Measurements from ENCODE around the gene MLLT3.

Gene MLLT3

DNA sequence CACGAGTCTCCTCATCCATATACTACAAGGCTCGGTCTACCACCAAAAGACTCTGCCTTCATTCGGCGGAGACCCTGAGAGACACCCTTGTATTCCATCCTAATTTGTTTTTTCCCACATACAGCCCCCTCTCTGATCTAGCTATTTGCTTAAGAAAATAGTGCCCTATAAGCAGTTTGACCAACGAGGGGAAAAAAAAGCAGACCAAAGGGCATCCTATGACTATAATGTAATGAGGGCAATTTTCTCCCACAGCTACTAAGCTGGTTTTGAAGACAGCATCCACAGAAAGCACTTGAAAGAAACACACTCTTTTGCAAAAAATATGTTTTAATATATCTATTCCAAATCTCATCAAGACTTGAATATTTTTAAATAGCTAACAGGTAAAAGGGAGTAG, 147.8 kb downstream of the MLLT3 start:
- DNase-seq (ENCODE audit: low read depth) = no peak

DNA sequence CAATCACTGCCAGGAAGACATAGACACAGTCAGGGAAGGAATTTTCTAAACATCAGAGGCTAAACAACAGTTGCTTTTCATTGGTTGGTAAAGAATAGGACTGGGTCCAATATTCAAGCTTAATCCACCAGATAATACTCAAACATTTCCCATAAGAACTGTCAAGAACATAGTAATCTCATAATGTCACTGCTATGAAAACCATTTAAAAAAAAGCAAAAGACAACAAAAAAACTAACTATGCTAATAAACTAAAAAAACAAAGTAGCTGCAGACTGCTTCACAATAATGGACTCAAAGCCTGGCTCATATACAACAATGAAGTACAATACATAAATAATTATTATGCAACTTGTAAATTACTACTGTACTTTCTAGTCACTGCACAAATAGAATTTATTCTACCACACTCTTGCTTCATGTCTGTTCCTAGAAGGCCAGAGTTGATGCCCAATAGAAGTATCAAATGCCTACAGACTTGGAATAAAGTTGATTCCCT, 148.7 kb downstream of the MLLT3 start:
- DNase-seq (ENCODE audit: low read depth) = no peak

DNA sequence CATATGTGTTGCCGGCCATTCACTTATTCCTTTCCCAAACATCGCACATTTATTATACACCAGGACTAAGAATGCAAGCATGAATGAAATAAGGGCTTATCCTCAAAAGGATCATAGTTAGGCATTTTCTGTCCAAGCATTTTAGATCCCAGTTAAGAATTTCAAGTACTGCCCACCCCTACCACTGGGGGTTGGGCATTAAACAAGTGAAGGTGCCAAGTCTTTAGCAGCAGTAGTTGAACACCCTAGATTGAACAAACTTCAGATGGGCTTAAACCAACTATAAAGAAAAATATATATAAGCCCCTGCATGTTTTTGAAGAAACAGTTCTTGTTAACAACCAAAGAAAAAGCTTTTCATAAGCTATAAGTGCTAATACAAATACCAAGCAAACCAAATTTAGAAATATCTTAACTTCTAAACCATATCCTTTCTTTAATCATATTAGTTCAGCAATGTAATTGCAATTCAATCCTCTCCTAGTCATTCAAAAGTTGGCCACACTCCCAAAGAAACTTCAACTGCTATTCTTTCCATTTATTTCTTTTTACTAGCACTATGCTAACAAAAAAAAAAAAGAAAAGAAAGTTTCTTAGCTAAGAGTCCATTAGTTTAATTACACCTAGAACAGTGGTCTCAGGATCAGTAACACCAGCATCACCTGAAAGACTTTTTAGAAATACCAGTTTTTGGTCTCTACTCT, 149.8 kb downstream of the MLLT3 start:
- DNase-seq (ENCODE audit: low read depth) = no peak

DNA sequence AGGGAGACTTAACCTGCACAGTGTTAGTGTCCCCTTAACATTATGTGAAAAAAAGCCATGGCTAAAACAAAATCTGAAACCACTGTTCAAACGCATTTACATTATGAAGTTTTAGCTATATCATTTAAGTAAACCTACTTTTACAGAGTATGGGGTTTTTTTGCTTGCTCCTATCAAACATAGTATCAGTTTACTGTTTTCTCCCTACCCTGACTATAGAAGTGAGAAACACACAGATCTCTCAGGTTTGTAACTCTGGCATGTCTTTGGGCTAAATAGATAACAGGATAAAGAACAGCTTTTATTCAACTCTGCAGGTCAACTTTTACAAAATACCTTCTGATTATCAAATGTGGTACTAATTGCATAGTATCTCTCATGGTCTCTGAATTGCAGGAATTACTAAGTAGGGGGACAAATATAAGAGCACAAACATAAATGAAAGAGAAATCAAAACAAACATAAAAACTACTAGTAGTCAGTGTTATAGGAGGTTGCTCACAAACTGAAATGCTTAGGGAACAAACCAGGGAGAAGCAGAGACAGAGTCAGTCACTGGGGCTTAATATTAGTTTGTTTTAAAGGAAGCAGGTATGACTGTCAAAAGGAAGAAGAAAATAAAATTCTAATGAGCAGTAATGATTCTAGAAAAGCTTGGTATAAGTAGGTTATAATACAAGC, 155.8 kb downstream of the MLLT3 start:
- DNase-seq (ENCODE audit: low read depth) = no peak

DNA sequence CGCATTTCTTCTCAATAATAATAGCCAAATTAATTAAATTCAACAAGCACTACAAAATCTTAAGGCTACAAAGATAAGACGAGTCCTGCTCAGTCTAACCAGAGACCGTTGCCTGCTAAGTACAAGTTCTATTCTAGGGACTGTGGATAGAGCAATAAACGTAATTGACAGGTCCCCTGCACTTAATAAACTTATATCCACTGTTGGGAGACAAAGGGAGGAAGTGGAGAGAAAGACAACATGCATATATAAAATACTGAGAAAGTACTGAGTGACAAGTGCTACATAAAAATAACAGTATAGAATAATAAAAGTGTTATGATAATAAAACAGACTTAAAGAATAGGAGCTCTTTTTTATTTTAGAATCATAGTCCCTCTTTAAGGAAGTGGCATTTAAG, 158.1 kb downstream of the MLLT3 start:
- DNase-seq (ENCODE audit: low read depth) = no peak

DNA sequence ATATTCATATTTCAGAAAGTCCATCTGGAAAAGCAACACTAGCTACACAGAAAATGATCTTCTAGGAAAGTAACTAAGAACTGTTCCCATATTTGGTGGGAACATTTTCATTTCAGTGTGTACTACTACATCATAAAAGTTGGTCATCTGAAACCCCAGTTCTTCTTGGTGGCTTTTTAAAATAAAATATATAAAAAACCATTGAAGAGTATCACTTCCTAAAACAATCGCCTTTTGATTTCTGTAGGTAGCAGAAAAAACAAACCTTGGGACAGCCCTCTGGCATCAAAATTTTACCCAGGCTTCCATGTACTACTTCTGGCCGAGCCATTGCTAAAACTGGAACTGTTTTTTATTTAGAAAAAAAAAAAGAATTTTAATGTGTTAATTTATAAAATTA, 158.5 kb downstream of the MLLT3 start:
- no peak for DNase-seq (ENCODE audit: low read depth)

DNA sequence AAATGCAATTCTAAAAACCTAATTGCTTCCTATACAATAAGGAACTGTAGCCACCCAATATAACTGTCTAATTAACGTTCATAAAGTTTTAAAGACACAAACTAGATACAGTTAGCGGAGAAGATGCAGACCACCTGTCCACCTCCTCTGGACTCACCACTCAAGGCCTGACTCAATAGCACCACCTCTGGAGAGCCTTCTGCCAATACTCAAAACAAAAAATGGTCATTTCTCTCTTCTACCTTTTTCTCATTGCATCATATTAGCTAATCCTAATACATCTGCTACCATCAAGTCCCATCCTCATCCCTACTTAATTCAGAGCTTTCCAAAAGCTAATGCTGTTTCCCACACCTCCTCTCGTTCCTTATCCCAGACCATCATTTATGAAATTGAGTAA, 159.9 kb downstream of the MLLT3 start:
- no peak for DNase-seq (ENCODE audit: low read depth)

DNA sequence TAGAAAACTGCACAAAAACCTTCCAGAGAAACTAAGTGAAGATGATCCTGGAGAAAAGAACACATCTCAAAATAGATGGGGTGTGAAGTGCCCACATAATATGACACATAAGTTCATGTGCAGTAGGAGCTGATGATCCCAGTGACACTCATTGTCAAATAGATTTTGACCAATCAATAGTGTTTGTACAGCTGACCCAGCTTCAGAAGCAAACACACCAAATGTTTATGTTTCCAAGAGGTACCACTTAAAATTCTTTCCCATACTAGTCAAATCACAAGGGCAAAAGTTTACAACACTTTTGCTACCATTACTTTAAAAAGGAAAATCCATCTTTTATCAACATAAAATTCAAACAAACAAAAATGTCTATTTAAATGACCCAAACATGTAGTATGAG, 175.0 kb downstream of the MLLT3 start:
- DNase-seq (ENCODE audit: low read depth) = no peak

DNA sequence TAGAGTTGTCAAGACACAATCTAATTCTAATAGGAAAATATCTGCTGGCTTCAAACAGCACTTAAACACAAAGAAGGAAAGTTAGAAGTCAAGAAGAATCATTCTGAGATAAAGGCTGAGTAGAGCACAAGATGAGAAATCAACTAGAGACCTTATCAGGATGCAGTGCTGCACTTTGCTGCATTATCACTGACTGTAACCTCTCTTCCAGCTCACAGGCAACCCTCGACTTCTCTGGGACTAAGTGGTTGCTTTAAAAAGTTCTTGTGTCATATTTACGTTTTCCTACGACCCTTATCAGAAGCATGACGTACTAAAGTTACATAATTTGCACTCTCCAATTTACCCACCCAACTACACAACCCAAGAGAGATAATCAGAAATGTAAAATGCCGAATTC, 176.1 kb downstream of the MLLT3 start:
- DNase-seq (ENCODE audit: low read depth) = no peak

DNA sequence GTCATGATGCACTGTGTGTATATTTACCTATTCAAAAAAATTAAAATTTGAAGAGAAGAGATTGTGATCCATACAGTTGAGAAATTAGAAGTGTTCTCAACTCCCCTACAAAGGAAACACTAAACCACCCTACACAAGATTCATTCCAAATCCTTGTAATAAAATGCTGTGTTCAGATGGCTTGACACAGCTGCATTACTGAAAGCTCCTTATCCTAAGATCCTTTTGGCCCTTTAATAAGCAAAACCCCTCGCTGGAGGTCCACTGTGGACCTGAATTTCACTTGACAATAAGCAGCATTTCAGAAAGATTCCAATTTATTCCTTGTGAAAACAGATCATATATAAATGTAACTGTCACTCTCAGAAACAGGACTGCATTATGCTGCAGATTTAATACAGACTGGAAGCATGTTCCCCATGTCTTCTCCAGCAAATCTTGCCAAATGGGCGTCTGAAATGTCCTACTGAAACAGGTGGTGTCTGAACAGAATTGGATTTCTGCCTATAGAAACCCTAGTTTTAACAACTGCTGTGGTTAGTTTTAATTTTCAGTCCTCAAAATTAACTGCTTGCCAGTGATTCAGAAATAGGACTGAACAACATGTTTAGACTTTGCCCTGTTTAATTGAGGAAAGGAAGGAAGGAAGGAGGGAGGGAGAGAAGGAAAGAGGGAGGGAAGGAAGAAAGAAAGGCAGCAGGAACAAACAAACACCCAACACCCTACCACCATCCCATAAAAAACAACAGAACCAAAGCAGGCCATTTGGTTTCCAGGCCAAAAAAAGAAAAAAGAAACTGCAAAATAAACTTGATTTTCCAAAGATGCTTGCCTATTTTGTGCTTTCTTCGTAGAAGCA, 179.6 kb downstream of the MLLT3 start:
- no peak for DNase-seq (ENCODE audit: low read depth)

DNA sequence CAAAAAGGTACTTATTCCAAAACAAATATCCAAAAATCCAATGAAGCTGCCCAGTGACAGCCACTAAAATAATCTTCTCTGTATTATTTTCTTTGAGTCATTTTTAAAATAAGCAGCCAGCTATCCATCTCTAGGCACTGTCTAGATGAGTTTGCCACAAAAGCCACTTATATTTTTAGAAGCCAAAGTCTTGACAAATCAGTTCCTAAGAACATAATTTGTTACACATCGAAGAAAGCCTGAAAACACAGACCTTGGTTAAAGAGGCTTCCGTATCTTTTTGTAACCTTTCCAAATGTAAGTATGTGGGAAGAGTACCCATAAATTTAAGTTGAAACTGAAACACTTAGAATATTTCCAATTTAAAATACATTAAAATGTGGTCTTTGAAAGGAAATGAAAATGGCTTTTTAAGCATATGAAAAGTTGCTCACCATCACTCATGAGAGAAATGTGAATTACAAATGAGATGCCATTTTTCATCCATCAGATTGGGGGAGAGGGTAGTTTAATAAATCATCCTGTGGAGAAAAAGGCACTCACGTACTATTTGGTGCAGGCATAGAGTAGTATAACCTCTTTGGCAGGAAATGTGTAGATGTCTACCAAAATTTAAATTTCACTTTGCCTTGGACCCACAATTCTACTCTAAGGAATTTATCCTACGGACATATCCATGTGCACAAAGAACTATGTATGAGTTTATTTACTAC, 180.4 kb downstream of the MLLT3 start:
- DNase-seq (ENCODE audit: low read depth) = no peak

DNA sequence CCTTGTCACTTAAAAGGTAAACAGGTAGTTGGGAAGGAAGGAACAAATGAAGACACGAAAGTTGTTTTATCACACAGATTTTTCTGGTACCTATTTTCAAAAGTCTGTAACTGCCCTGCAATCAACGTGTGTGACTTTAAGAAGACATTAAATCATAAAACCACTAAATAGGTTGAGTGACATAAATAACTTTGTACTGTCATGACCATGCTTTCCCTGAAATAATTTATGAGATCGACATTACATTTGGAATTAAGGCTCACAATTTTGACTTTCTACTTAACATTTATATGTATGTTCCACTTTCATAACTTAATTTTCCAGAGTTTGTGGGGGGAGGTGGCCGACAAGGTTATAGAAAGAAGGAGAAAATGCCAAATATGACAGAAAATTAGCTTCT, 181.1 kb downstream of the MLLT3 start:
- DNase-seq (ENCODE audit: low read depth) = no peak

DNA sequence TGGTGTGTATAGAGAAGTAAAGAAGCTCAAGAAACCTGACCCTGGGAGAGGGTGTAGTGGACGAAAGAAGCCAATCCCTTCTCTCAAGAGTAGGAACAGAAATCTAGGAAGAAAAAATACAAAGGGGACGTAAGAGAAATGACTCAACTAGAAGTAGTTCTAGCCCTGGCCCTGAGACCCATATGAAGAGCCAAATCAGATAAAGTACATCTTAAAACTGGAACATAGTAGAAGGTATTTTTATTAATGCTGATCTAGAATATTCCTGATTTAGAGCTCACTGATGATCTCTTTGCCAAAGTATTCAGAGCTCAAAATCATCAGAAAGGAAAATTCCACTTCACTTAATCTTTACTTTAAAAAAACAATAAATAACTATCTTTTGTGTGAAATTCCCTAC, 184.8 kb downstream of the MLLT3 start:
- DNase-seq (ENCODE audit: low read depth) = no peak

DNA sequence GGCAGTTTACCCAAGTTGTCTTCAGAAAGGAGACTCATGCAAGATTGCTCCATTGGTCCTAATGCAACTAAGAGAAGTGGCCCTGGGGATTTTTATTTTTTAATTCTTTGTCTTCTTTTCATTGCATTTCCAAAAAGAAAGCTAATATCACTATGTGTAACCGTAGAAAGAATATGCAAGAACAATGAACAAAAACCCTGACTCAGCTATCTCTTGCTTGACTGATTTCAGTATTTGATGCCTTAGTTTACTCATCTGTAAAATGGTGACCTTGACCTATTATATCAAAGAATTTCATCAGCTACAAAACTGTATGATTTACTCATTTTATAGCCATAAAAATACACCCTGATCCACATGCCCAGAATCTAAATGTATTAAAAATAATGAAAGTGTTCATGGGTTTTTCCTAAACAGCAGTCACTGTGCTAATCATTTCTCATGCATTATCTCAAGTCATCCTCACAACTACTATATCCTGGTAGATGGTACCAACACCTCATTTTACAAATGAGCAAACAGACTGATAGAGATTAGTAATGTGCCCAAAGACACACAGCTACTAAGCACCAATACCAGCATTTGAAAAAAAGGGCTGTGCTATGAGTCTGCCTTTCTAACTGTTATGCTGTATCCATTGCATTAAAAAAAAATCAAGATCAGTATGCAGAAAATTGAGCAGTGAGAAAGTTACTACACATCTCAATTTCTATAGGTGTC, 185.7 kb downstream of the MLLT3 start:
- no peak for DNase-seq (ENCODE audit: low read depth)

DNA sequence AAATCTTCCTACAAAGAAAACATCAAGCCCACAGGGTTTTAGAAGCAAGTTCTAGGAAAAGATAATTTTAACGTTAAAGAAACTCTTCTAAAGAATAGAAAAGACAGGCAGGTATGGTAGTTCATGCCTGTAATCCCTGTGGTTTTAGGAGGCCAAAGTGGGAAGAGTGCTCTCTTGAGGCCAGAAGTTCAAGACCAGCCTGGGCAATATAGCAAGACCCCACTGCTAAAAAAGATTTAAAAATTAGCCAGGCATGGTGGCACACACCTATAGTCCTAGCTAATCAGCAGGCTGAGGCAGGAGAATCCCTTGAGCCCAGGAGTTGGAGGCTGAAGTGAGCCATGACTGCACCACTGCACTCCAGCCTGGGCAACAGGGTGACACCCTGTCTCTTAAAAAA, 193.3 kb downstream of the MLLT3 start:
- DNase-seq (ENCODE audit: low read depth) = no peak

DNA sequence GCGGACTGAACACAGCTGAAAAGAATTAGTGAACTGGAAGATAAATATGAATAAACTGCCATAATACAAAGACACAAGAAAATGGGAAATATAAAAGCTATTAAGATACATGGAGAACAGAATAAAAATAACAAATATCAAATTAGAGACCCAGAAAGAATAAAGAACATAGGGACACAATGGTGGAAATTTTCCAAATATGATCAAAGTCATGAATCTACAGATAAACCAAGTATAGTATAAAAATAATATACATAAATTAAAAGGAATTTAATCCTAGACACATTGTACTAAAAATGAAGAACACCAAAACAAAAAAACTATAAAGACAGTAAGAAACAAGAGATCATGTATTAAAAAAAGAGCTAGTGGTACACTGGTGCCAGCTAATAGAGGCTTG, 194.9 kb downstream of the MLLT3 start:
- no peak for DNase-seq (ENCODE audit: low read depth)

DNA sequence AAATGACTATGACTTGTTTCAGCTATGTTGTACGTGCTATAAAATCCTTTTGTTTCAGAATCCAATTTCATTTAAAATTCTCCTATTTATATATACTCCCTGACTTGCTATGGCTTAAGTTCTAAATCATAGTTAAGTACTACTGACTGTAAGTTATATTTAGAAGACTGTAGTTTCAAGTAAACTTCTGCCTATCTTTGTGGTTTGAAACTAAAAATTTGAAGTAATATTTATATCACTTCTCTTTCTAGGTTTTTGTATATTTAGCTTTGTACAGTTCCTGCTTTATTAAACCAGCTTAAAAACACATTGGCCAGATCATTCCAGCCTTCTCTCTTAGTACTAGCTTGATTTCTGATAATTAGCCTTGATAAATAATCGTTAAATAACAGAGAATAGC, 196.3 kb downstream of the MLLT3 start:
- DNase-seq (ENCODE audit: low read depth) = no peak

DNA sequence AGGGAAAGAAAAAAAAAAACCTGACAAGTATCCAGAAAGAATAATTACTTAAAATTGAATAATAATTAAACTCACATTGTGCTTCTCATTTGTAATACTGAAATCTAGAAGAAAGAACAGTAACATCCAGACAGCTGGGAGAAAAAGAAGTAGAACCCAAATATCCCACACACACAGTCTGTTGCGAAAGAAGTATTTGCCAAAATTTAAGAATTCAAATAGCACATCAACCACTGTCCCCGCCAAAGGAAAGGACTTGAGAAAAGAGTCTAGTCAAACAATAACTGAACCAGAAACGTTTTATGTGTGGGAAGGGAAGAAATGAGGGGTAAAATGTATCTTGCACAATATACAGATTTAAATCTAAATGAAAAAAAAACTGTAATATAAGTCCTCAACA, 202.8 kb downstream of the MLLT3 start:
- DNase-seq (ENCODE audit: low read depth) = no peak

DNA sequence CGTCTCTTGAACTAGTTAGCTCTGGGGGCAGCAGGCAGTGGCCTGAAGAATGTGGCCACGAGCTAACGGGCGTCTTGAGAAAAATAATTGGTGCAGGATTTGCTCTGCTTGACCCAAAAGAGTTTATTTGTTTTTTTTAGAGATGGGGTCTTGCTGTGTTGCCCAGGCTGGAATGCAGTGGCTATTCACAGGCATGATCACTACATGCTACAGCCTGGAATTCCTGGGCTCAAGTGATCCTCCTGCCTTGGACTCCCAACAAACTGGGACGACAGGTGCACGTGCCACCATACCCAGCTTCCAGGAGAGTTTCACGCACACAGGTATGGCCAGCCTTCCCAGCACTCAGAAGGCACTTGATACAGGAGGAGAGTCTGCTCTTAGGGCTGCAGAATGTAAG, 203.8 kb downstream of the MLLT3 start:
- no peak for DNase-seq (ENCODE audit: low read depth)

DNA sequence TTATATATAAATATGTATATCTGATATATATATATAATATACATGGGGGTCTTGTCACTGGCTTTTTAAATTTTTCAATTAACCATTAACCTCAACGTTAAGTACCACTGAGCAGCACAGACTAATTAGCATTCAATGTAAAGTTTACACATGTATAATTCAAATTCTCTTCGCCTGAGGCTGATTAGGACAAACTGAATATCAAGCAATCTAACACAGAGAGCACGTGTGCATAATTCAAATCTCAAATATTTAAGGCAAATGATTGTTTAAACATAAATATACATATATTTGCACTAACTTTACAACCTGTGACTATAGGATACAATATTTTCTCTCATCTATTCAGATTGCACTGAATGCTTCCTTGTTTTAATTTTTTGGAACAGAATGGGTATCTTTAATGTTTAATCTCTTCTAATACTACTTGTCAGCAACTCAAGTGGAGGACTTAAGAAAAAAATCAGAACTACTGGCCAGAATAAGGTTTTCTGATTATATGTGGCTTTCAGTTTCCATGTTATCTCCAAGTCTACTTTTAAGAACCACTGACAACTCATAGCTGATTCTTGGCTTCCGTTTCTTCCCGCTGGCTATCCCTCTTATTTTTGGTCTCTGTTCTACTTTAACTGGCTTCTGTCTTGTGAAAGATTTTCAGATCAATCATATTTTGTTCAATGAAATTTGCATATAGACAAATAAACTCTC, 204.8 kb downstream of the MLLT3 start:
- DNase-seq (ENCODE audit: low read depth) = no peak

DNA sequence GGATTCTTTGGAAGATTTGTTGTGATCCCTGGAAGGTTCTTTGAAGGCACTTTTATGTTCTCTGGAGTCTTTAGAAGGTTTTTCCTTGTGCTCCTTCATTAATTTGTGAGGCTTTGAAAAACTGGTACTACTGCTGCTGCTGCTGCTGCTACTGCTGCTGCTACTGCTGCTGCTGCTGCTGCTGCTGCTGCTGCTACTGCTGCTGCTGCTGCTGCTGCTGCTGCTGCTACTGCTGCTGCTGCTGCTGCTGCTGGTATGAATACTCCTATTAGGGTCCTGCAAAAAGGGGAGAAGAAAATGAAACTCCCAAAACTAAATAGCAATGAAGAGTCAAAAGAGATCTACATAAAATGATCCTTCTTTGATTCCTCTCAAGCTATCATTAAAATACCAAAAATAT, 208.1 kb downstream of the MLLT3 start:
- DNase-seq (ENCODE audit: low read depth) = no peak
